WTC11 (cell line): ENCODE results near the gene MCRIP2.

Experiments used
- CTCF ChIP-seq: fragments of 200-600 bp; IDR thresholded peaks from 2 replicates; pipeline ENCODE4 v1.8.0; 2022; ENCODE audit warnings: antibody characterized with exemption
- GABPB1 ChIP-seq: sonication (generic); formaldehyde crosslinking; IDR thresholded peaks from 2 replicates; pipeline ENCODE4 v1.8.1; 2023; ENCODE audit warnings: mild to moderate bottlenecking, missing genetic modification reagents
- IRF2 ChIP-seq: sonication (generic); formaldehyde crosslinking; IDR thresholded peaks from 2 replicates; pipeline ENCODE4 v1.8.0; 2022; ENCODE audit warnings: low read depth, missing genetic modification reagents, borderline replicate concordance
- JUN ChIP-seq: sonication (generic); formaldehyde crosslinking; IDR thresholded peaks from 2 replicates; pipeline ENCODE4 v1.8.0; 2023; ENCODE audit warnings: mild to moderate bottlenecking, missing genetic modification reagents
- MAX ChIP-seq: sonication (generic); formaldehyde crosslinking; IDR thresholded peaks from 2 replicates; pipeline ENCODE4 v1.8.0; 2022; ENCODE audit warnings: mild to moderate bottlenecking, missing genetic modification reagents
- NR3C1 ChIP-seq: sonication (generic); formaldehyde crosslinking; conservative IDR thresholded peaks from 2 replicates; pipeline ENCODE4 v1.8.1; 2023; ENCODE audit warnings: low read depth, mild to moderate bottlenecking, missing genetic modification reagents
- TEAD1 ChIP-seq: sonication (generic); formaldehyde crosslinking; IDR thresholded peaks from 2 replicates; pipeline ENCODE4 v1.8.0; 2022; ENCODE audit warnings: mild to moderate bottlenecking, missing genetic modification reagents
- USF1 ChIP-seq: sonication (generic); formaldehyde crosslinking; IDR thresholded peaks from 2 replicates; pipeline ENCODE4 v1.8.0; 2022; ENCODE audit warnings: mild to moderate bottlenecking, missing genetic modification reagents
- TF ChIP-seq, protein P1 (sequence below): sonication (generic); formaldehyde crosslinking; IDR thresholded peaks from 2 replicates; pipeline ENCODE4 v1.8.0; 2022; ENCODE audit warnings: mild to moderate bottlenecking, missing genetic modification reagents

GRCh38 chr16:660459-661183, 19.0 kb downstream of the MCRIP2 start:
- TF ChIP-seq CTCF (peak; percentile 58), MAX (CRISPR knock-in tag) (no peak), JUN (CRISPR knock-in tag) (no peak), GABPB1 (CRISPR knock-in tag) (no peak), TEAD1 (no peak), NR3C1 (CRISPR knock-in tag) (no peak), USF1 (no peak), IRF2 (CRISPR knock-in tag) (no peak)
- TF ChIP-seq, protein P1, sequence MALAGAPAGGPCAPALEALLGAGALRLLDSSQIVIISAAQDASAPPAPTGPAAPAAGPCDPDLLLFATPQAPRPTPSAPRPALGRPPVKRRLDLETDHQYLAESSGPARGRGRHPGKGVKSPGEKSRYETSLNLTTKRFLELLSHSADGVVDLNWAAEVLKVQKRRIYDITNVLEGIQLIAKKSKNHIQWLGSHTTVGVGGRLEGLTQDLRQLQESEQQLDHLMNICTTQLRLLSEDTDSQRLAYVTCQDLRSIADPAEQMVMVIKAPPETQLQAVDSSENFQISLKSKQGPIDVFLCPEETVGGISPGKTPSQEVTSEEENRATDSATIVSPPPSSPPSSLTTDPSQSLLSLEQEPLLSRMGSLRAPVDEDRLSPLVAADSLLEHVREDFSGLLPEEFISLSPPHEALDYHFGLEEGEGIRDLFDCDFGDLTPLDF (CRISPR knock-in tag), result no peak
